ENCODE data around the gene DCP2.

The DCP2 gene

DNA sequence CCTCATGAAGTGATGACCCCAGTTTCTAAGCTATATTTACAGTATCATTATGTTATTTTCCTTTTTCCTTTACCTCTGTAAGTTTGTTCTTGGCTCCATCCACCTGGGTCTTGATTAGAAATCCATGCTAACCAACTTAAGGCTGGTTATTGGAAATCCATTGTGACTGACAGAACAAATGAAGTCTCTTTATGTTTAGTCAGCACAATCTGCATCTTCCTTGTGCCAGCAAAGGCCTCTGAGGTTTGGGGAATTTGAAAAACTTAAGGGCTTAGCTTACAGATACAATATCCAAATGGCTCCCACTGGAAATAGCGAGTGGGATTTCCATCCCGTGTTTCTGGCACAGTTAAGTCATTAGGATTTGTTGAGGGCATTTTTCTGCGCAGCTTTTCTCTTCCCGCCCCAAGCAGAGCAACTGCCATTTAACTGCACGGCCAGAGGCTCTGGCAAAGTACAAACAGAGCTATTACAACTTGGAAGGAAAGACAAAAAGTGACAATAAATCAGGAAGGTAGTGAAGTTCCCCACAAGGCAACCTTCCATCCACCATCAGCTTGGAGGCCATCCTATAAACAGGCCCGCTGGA, 64.2 kb downstream of the DCP2 start:
- TF ChIP-seq, protein P1, sequence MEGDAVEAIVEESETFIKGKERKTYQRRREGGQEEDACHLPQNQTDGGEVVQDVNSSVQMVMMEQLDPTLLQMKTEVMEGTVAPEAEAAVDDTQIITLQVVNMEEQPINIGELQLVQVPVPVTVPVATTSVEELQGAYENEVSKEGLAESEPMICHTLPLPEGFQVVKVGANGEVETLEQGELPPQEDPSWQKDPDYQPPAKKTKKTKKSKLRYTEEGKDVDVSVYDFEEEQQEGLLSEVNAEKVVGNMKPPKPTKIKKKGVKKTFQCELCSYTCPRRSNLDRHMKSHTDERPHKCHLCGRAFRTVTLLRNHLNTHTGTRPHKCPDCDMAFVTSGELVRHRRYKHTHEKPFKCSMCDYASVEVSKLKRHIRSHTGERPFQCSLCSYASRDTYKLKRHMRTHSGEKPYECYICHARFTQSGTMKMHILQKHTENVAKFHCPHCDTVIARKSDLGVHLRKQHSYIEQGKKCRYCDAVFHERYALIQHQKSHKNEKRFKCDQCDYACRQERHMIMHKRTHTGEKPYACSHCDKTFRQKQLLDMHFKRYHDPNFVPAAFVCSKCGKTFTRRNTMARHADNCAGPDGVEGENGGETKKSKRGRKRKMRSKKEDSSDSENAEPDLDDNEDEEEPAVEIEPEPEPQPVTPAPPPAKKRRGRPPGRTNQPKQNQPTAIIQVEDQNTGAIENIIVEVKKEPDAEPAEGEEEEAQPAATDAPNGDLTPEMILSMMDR (IDR thresholded peaks at IDR 0.05; ENCODE audit: low read depth, low read length, missing control alignments), result no peak

DNA sequence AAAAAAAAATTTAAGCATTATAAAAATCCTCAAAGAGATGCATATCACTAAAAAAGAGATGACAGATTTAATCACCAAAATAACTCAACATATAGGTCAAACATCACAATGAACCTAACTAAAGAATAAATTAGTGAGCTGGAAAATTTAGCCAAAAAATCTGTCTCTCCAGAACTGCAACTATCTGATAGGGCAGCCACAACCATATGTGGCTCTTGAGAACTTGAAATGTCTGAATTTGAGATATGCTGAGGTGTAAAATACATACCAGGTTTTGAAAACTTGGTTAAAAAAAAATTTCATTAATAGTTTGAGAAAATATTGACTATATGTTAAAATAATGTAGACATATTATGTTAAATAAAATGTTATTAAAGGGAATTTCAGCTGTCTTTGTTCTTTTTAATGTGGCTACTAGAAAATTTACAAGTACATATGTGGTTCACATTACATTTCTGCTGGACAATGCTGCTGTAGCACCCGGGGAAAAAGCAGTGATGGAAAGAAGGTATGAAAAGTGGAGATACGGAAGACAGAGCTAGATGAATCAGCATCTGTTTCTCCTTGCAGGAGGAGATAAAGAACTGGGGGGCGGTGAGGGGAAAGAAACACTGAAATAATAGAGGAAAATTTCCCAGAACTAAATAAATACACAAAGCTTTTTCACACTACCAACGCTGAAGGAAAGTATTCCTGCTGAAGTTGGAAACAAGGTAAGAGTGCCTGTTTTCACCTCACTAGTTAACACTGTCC, 66.1 kb downstream of the DCP2 start:
- TF ChIP-seq, protein P1 (IDR thresholded peaks at IDR 0.05; ENCODE audit: low read depth, low read length, missing control alignments), result no peak
- no peak for DNase-seq (ENCODE audit: extremely low read depth, low read depth)
- no peak overlapping the region for H3K4me3 ChIP-seq (replicated peaks; ENCODE audit: low read depth, low read length)

More for the DNA sequence above, 64.2 kb downstream of the DCP2 start:
- H3K4me3 ChIP-seq (replicated peaks; ENCODE audit: low read depth, low read length), result no peak overlapping the region
- no peak for DNase-seq (ENCODE audit: extremely low read depth, low read depth)

DNA sequence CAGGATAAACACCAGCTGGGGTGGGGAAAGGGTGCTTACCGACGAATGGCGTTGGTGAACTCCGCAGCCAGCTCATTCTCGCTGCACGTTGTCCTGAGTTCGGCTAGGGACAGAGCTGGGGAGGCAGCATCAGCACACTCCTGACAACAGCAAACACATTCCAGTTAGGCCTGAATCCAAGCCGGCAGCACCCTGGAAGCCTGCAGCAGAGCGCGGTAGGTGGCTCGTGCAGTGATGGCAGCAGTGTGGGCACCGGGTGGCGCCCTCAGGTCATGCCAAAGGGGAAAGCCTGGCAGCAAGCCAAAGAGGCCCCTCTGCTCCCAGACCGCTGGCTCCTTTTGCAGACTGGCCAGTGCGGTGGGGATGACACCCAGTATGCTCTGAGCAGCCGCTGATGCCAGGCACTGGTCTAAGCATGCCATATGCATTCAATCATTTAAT, 66.9 kb downstream of the DCP2 start:
- DNase-seq (ENCODE audit: extremely low read depth, low read depth), result no peak
- TF ChIP-seq, protein P1 (IDR thresholded peaks at IDR 0.05; ENCODE audit: low read depth, low read length, missing control alignments), result peak; percentile 25
- no peak overlapping the region for H3K4me3 ChIP-seq (replicated peaks; ENCODE audit: low read depth, low read length)

DNA sequence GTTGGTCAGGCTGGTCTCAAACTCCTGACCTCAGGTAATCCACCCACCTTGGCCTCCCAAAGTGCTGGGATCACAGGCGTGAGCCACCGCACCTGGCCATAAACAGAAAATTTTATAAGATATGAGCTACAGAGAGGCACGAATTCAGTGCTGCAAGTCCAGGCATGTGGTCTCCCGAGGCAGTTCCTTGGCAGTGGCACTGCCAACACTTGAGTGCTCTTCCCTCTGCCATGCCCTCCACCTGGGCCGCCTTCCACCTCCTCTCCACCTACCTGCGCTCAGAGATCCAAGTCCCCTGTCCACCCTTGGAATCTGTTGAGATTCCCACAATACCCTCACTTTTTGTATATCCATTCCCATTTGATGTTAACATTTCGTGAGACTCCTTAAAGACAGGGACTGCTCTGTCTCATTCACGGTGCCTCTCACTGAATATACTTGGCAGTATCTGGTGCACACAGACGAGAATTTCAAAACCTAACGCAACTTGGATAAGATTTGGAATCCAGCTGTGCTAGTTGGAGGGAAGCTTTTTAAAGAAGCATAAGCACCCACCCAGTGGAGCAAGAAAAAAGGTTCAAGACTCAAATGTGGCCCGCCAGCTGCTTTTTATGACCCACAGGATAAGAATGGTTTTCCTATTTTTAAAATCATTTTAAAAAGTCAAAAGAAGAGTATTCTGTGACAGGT, 68.3 kb downstream of the DCP2 start:
- H3K4me3 ChIP-seq (replicated peaks; ENCODE audit: low read depth, low read length), result no peak overlapping the region
- no peak for DNase-seq (ENCODE audit: extremely low read depth, low read depth)
- TF ChIP-seq, protein P1 (IDR thresholded peaks at IDR 0.05; ENCODE audit: low read depth, low read length, missing control alignments), result no peak

DNA sequence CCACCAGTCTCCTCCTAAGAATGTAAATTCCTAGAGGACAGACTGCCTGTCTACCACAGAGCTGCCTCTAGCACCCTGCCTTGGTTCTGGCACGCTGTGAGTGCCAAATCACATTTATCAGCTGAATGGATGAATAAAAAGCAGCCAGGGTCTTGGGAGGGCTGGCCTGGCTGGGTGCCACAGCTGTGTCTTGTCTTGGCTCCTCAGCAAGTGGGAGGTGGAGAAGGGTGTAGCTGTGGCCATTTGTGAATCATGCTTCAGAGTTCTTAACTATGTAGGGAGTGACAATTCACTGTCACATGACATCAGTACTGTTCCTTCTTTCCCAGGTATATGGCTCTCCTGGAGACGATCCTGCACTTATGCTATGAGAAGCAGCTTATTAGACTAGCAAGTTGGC, 70.6 kb downstream of the DCP2 start:
- no peak overlapping the region for H3K4me3 ChIP-seq (replicated peaks; ENCODE audit: low read depth, low read length)
- TF ChIP-seq, protein P1 (IDR thresholded peaks at IDR 0.05; ENCODE audit: low read depth, low read length, missing control alignments), result no peak
- no peak for DNase-seq (ENCODE audit: extremely low read depth, low read depth)

DNA sequence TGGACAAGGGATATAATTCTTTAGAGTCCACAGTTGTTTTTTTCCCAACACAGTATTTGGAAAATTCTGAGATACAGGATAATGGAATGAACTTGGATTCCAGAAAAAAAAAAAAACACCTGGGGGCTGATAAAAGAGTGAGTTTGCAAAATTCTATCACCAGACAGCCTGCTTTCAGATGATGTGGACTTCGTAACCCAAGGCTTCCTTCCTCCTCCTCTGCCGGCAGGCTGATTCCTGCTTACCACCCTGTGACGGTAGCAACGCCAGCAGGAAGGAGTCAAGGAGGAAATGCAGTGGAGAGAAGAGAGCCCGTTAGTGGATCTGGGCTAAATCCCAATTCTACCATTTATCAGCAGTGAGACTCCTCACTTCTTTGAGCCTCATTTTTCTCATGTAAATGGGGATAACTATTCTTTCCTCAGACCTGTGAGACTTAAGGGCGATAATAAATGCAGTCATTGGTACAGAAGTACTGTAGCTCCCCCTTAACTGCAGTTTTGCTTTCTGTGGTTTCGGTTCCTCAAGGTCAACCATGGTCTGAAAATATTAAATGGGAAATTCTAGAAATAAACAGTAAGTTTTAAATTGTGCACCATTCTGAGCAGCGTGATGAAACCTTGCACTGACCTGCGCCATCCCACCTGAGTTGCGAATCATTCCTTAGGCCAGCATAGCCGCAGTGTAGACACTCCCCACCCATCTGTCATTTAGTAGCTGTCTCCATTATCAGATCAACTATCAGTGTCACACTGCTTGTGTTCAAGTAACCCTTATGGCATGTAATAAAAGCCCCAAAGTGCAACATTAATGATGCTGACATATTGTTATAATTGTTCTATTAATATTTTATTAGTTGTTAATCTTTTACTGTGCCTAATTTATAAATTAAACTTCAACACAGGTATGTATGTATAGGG, 71.4 kb downstream of the DCP2 start:
- no peak overlapping the region for H3K4me3 ChIP-seq (replicated peaks; ENCODE audit: low read depth, low read length)
- TF ChIP-seq, protein P1 (IDR thresholded peaks at IDR 0.05; ENCODE audit: low read depth, low read length, missing control alignments), result no peak

More for the DNA sequence above, 71.4 kb downstream of the DCP2 start:
- no peak for DNase-seq (ENCODE audit: extremely low read depth, low read depth)

All from HFF-Myc (cell line).